Esophagus muscularis mucosa (tissue), 4 donors: ENCODE measurements around the gene AMOTL1. TPM values are rescaled to one million over a fixed set of nuclear protein-coding genes. Genes with fewer than 3 reads are reported as not detected.

Source experiments
- DNase-seq: peaks from one replicate; pipeline ENCODE4 v3.0.0-alpha.2; 2017; ENCODE audit errors: extremely low spot score
- H3K27ac ChIP-seq, 4 donors: fragments of 200-600 bp; sonication (generic); replicated peaks in 1 of 4; 1 replicate in 3 of 4; 2 replicates in 1 of 4; pipeline ENCODE4 v1.5.1; 2016 to 2019; ENCODE audit warnings: mild to moderate bottlenecking in 1 of 4
- H3K27me3 ChIP-seq, 4 donors: fragments of 200-600 bp; sonication (generic); one replicate each; pipeline versions ENCODE4 v1.5.1 to v1.6.0; 2016 to 2019
- H3K36me3 ChIP-seq, 4 donors: fragments of 200-600 bp; sonication (generic); one replicate each; pipeline ENCODE4 v1.5.1; 2016 to 2019
- H3K4me1 ChIP-seq, 4 donors: fragments of 200-600 bp; sonication (generic); one replicate each; pipeline ENCODE4 v1.5.1; 2016 to 2019
- H3K4me3 ChIP-seq, 4 donors: fragments of 200-600 bp; sonication (generic); 1 replicate in 2 of 4; 2 replicates in 2 of 4; pipeline ENCODE4 v1.5.1; 2016 to 2019; ENCODE audit warnings: mild to moderate bottlenecking in 4 of 4, moderate library complexity in 1 of 4
- H3K9me3 ChIP-seq, 4 donors: fragments of 200-600 bp; sonication (generic); 1 replicate in 3 of 4; 2 replicates in 1 of 4; pipeline ENCODE4 v1.5.1; 2016 to 2019
- CTCF ChIP-seq, 3 experiments: fragments of 200-600 bp in 2 of 3; fragments of 450-650 bp in 1 of 3; sonication (generic) in 2 of 3; IDR thresholded peaks; one replicate each; pipeline ENCODE4 v1.5.1; 2017 to 2019; ENCODE audit warnings: antibody characterized with exemption in 3 of 3, mild to moderate bottlenecking in 2 of 3, moderate library complexity in 1 of 3
- EP300 ChIP-seq: sonication (generic); formaldehyde crosslinking; IDR thresholded peaks from one replicate; pipeline ENCODE4 v1.6.1; 2017; ENCODE audit warnings: antibody characterized with exemption
- POLR2A ChIP-seq: fragments of 450-650 bp; IDR thresholded peaks from one replicate; pipeline ENCODE4 v1.6.1; 2017; ENCODE audit warnings: antibody characterized with exemption, moderate library complexity, mild to moderate bottlenecking, low read depth
- POLR2AphosphoS5 ChIP-seq, 2 donors: sonication (generic); formaldehyde crosslinking; IDR thresholded peaks; one replicate each; pipeline ENCODE4 v1.6.1; 2017; ENCODE audit warnings: antibody characterized with exemption in 2 of 2
- WGBS: methylation state at CpG from one replicate; pipeline ENCODE4 v1.1.5; 2018; 5-methylcytosine and 5-hydroxymethylcytosine counted together
- intact Hi-C: fragments of 100-400 bp; cut with DNase I; formaldehyde crosslinking; loops from one replicate; pipeline ENCODE4 v1.15.1; 2023
- total RNA-seq, 4 donors: library from RNA; depleted of rRNA; stranded (reverse); fragments of >200 nt; gene quantifications; one replicate each; pipeline versions ENCODE4 v1.1.0 to v1.2.1, GENCODE V29; 2016

Gene AMOTL1
- total RNA-seq, 4 donors from 2014 or later: 172 to 259 (median 182) TPM

- peaks cover 24 to 71% (median 61%) of the 10 kb centered on the region in 4 donors for H3K4me1 ChIP-seq
- H3K27ac ChIP-seq: peak overlapping the region; percentile 78 to 90 (median 84)
- peak; percentile 89 for DNase-seq
- H3K36me3 ChIP-seq: no peaks in the 10 kb centered on the region
- no peaks in the 10 kb centered on the region for H3K27me3 ChIP-seq
- intact Hi-C loops: no loop called here
- no peaks in the 10 kb centered on the region for H3K9me3 ChIP-seq
- WGBS: 50% methylated on average over 1 of the region's 2 CpGs
- H3K4me3 ChIP-seq: no peak overlapping the region
- no peak for TF ChIP-seq POLR2AphosphoS5 (IDR thresholded peaks at IDR 0.05)
- no peak for TF ChIP-seq CTCF (IDR thresholded peaks at IDR 0.05)
- no peak for TF ChIP-seq POLR2A
- no peak for TF ChIP-seq EP300
Observed at GRCh38 chr11:94739331-94739730, 28.8 kb upstream of the AMOTL1 start.

GRCh38 chr11:94740083-94741021, 27.8 kb upstream of the AMOTL1 start:
- H3K9me3 ChIP-seq: no peaks in the 10 kb centered on the region
- no peaks in the 10 kb centered on the region for H3K36me3 ChIP-seq
- peak; percentile 91 for DNase-seq
- peaks cover 19 to 71% (median 55%) of the 10 kb centered on the region in 4 donors for H3K4me1 ChIP-seq
- H3K4me3 ChIP-seq: peak overlapping the region; percentile 63 to 86 (median 67)
- no peak for TF ChIP-seq POLR2A
- peak; percentile 15 for TF ChIP-seq EP300
- intact Hi-C loops: no loop called here
- H3K27me3 ChIP-seq: no peaks in the 10 kb centered on the region
- peak overlapping the region; percentile 78 to 90 (median 84) for H3K27ac ChIP-seq
- WGBS: 2% methylated on average over 43 of the region's 82 CpGs

- peaks cover 19 to 67% (median 54%) of the 10 kb centered on the region in 4 donors for H3K4me1 ChIP-seq
- no peaks in the 10 kb centered on the region for H3K36me3 ChIP-seq
- H3K9me3 ChIP-seq: no peaks in the 10 kb centered on the region
- H3K27me3 ChIP-seq: no peaks in the 10 kb centered on the region
- TF ChIP-seq POLR2AphosphoS5 (IDR thresholded peaks at IDR 0.05) (peak in 1 of 2 donors; percentile 23), CTCF (IDR thresholded peaks at IDR 0.05) (peak; percentile 43 to 69 (median 59)), EP300 (no peak), POLR2A (no peak)
- WGBS: 2% methylated on average over 35 of the region's 35 CpGs
- peak overlapping the region; percentile 63 to 86 (median 67) for H3K4me3 ChIP-seq
- intact Hi-C loops: no loop called here
- no peak for DNase-seq
- H3K27ac ChIP-seq: peak overlapping the region; percentile 78 to 90 (median 84)
Observed at GRCh38 chr11:94741022-94741679, 27.0 kb upstream of the AMOTL1 start.

GRCh38 chr11:94742665-94743064, 25.5 kb upstream of the AMOTL1 start:
- H3K4me3 ChIP-seq: no peak overlapping the region
- H3K27ac ChIP-seq: peak overlapping the region; percentile 20 to 90 (median 84)
- H3K9me3 ChIP-seq: no peaks in the 10 kb centered on the region
- H3K4me1 ChIP-seq: peaks cover 19 to 66% (median 47%) of the 10 kb centered on the region in 4 donors
- 86% methylated on average over 2 of the region's 2 CpGs for WGBS
- no peaks in the 10 kb centered on the region for H3K27me3 ChIP-seq
- no peak for DNase-seq
- H3K36me3 ChIP-seq: no peaks in the 10 kb centered on the region
- TF ChIP-seq EP300 (no peak), CTCF (IDR thresholded peaks at IDR 0.05) (no peak), POLR2AphosphoS5 (IDR thresholded peaks at IDR 0.05) (no peak), POLR2A (no peak)
- intact Hi-C loops: no loop called here

GRCh38 chr11:94746721-94747120, 21.4 kb upstream of the AMOTL1 start:
- Histone ChIP-seq H3K36me3 (no peaks in the 10 kb centered on the region), H3K27me3 (no peaks in the 10 kb centered on the region), H3K4me1 (peaks cover 15 to 67% (median 46%) of the 10 kb centered on the region in 4 donors), H3K4me3 (no peak overlapping the region), H3K9me3 (no peaks in the 10 kb centered on the region), H3K27ac (no peak overlapping the region)
- TF ChIP-seq POLR2A (no peak), CTCF (IDR thresholded peaks at IDR 0.05) (no peak), POLR2AphosphoS5 (IDR thresholded peaks at IDR 0.05) (no peak), EP300 (no peak)
- intact Hi-C loops: no loop called here
- 80% methylated on average over 3 of the region's 3 CpGs for WGBS
- no peak for DNase-seq
